ENCODE data around the gene C12orf42.

C12orf42 gene

GRCh38 chr12:103331643-103332042, 164.1 kb downstream of the C12orf42 start:
- no peak for DNase-seq

GRCh38 chr12:103330672-103331071, 165.1 kb downstream of the C12orf42 start:
- DNase-seq, result no peak

GRCh38 chr12:103327676-103328075, 168.1 kb downstream of the C12orf42 start:
- DNase-seq, result no peak

GRCh38 chr12:103326190-103326589, 169.6 kb downstream of the C12orf42 start:
- no peak for DNase-seq

- no peak for DNase-seq
Measured at GRCh38 chr12:103318566-103318965, 177.2 kb downstream of the C12orf42 start.

- DNase-seq, result no peak
Measured at GRCh38 chr12:103317220-103317619, 178.5 kb downstream of the C12orf42 start.

- DNase-seq, result no peak
Measured at GRCh38 chr12:103314786-103315185, 181.0 kb downstream of the C12orf42 start.

GRCh38 chr12:103313894-103314293, 181.9 kb downstream of the C12orf42 start:
- DNase-seq, result no peak

GRCh38 chr12:103312742-103313354, 182.9 kb downstream of the C12orf42 start:
- no peak for DNase-seq

- DNase-seq, result no peak
Measured at GRCh38 chr12:103310546-103311270, 185.1 kb downstream of the C12orf42 start.

- DNase-seq, result no peak
Measured at GRCh38 chr12:103308396-103308795, 187.4 kb downstream of the C12orf42 start.

- no peak for DNase-seq
Measured at GRCh38 chr12:103303484-103303883, 192.3 kb downstream of the C12orf42 start.

GRCh38 chr12:103301642-103302591, 193.9 kb downstream of the C12orf42 start:
- no peak for DNase-seq

GRCh38 chr12:103288016-103288415, 207.8 kb downstream of the C12orf42 start:
- no peak for DNase-seq

GRCh38 chr12:103282124-103282523, 213.6 kb downstream of the C12orf42 start:
- DNase-seq, result no peak

- no peak for DNase-seq
Measured at GRCh38 chr12:103279444-103279843, 216.3 kb downstream of the C12orf42 start.

- no peak for DNase-seq
Measured at GRCh38 chr12:103278329-103278728, 217.4 kb downstream of the C12orf42 start.

- DNase-seq, result no peak
Measured at GRCh38 chr12:103273645-103274044, 222.1 kb downstream of the C12orf42 start.

- DNase-seq, result no peak
Measured at GRCh38 chr12:103272949-103273348, 222.8 kb downstream of the C12orf42 start.

GRCh38 chr12:103269946-103270345, 225.8 kb downstream of the C12orf42 start:
- DNase-seq, result no peak

- DNase-seq, result no peak
Measured at GRCh38 chr12:103268831-103269514, 226.8 kb downstream of the C12orf42 start.

GRCh38 chr12:103257763-103258162, 238.0 kb downstream of the C12orf42 start:
- DNase-seq, result no peak

Data from stimulated activated naive CD4-positive, alpha-beta T cell treated with Interleukin-2 at 50 U/mL for 16 hours (primary cell).